A549 treated with GW870086 at 1 μM for 4 hours (cell line): ENCODE data around the gene IL15. TPM values are rescaled to one million over a fixed set of nuclear protein-coding genes. Genes with fewer than 3 reads are reported as not detected.

Source experiments
- total RNA-seq: library from RNA; stranded (reverse); fragments of 200-300 nt; extraction: Qiagen RNA extraction; gene quantifications from 5 replicates; pipeline ENCODE4 v1.2.3, GENCODE V29; 2022; ENCODE audit warnings: low read depth

The IL15 gene
- 10.6 to 14.7 TPM (median 12.0 TPM) in 5 replicates for total RNA-seq

GRCh38 chr4:141636082-141636770 lies at the start of gene IL15:
Gene IL15, plus strand, starts transcription at chr4:141636583. Its CDS starts 82,882 bp downstream, at chr4:141719465.

